K562 (cell line): ENCODE results near the gene GAB2. TPM values are rescaled to one million over a fixed set of nuclear protein-coding genes. Genes with fewer than 3 reads are reported as not detected.

ENCODE experiments used
- ATAC-seq: fragments of 200-7000 bp; cut with Tn5 transposase; 3 replicates; pipeline ENCODE4 v1.9.1; 2020; ENCODE audit warnings: moderate library complexity
- BruUV-seq: library from RNA; stranded (reverse); fragments of 400-500 nt; replicated peaks from 2 replicates; lab custom pipeline; 2021; lab: Mats Ljungman, UMichigan
- CTCF ChIA-PET: fragments of 300-600 bp; formaldehyde crosslinking; extraction: SDS; loops from one replicate; lab custom pipeline; 2021; ENCODE audit warnings: low intra/inter-chr PET ratio; lab: Yijun Ruan, JAX
- POLR2A ChIA-PET: fragments of 300-600, 350-650 bp; sonication (Branson Sonifier 250); formaldehyde crosslinking; extraction: SDS; loops from one replicate; lab custom pipeline; 2021; ENCODE audit warnings: antibody characterized with exemption, inconsistent platforms; lab: Yijun Ruan, JAX
- DNase-seq, 4 experiments: peaks; one replicate each; pipeline versions ENCODE4 v3.0.0 to v3.0.0-alpha.2; 2011 to 2018; ENCODE audit warnings: low spot score in 3 of 4, mixed read lengths in 3 of 4; ENCODE audit errors: extremely low read depth in 1 of 4
- FAIRE-seq: peaks from 2 replicates; lab custom pipeline; 2011; peaks lifted over from hg19 to GRCh38; lab: Jason Lieb, UNC
- H2AFZ ChIP-seq: 2 replicates; pipeline ENCODE4 v1.6.0; 2011; ENCODE audit warnings: low read depth, low read length, control low read depth, inconsistent platforms
- H3K27ac ChIP-seq: fragments of 200-600 bp; 3 replicates; pipeline ENCODE4 v1.8.0; 2011; ENCODE audit warnings: low read depth, mild to moderate bottlenecking, control low read depth, inconsistent platforms, low read length, moderate library complexity, mixed read lengths; ENCODE audit errors: extremely low read depth
- H3K27me3 ChIP-seq, 2 experiments: fragments of 300-600 bp in 1 of 2; 2 replicates in 1 of 2; 3 replicates in 1 of 2; pipeline versions ENCODE4 v1.6.0 to v1.8.0; 2011; ENCODE audit warnings: inconsistent platforms in 2 of 2, low read length in 2 of 2, mild to moderate bottlenecking in 1 of 2, mixed read lengths in 1 of 2, moderate library complexity in 1 of 2; ENCODE audit not compliant: control insufficient read depth in 2 of 2, insufficient read depth in 2 of 2
- H3K36me3 ChIP-seq: fragments of 300-600 bp; 3 replicates; pipeline ENCODE4 v1.8.0; 2011; ENCODE audit warnings: mild to moderate bottlenecking, low read length, inconsistent platforms; ENCODE audit not compliant: control insufficient read depth, insufficient read depth
- H3K4me1 ChIP-seq, 2 experiments: fragments of 200-600 bp in 1 of 2; replicated peaks in 1 of 2; 2 replicates in 1 of 2; 3 replicates in 1 of 2; pipeline versions ENCODE4 v1.5.1 to v1.8.0; 2011; ENCODE audit warnings: inconsistent platforms in 2 of 2, low read length in 2 of 2, mild to moderate bottlenecking in 1 of 2, mixed read lengths in 1 of 2, moderate library complexity in 1 of 2; ENCODE audit not compliant: control insufficient read depth in 2 of 2, insufficient read depth in 2 of 2
- H3K4me2 ChIP-seq: 2 replicates; pipeline ENCODE4 v1.6.1; 2011; ENCODE audit warnings: low read length, control low read depth, inconsistent platforms, mixed read lengths; ENCODE audit not compliant: insufficient read depth
- H3K4me3 ChIP-seq: fragments of 200-600 bp; sonication (generic), shearing (Covaris generic); 2 replicates; pipeline ENCODE4 v1.5.1; 2016; ENCODE audit warnings: control low read depth, inconsistent platforms
- H3K79me2 ChIP-seq: fragments of 200-600 bp; 3 replicates; pipeline ENCODE4 v1.8.0; 2011; ENCODE audit warnings: low read length, inconsistent platforms; ENCODE audit not compliant: control insufficient read depth, insufficient read depth
- H3K9ac ChIP-seq, 2 experiments: 2 replicates each; pipeline versions ENCODE4 v1.6.0 to v1.6.1; 2011; ENCODE audit warnings: low read depth in 2 of 2, low read length in 2 of 2, control low read depth in 1 of 2, inconsistent platforms in 1 of 2, mild to moderate bottlenecking in 1 of 2, mixed read lengths in 1 of 2; ENCODE audit not compliant: insufficient read depth in 1 of 2
- H3K9me1 ChIP-seq: one replicate; pipeline ENCODE4 v1.6.0; 2011; ENCODE audit warnings: inconsistent platforms, mild to moderate bottlenecking, low read length, moderate library complexity; ENCODE audit not compliant: control insufficient read depth, insufficient read depth
- H3K9me3 ChIP-seq: replicated peaks from 2 replicates; pipeline ENCODE4 v1.5.1; 2011; ENCODE audit warnings: low read depth, low read length, inconsistent platforms; ENCODE audit not compliant: control insufficient read depth, insufficient read depth
- H4K20me1 ChIP-seq: replicated peaks from 2 replicates; pipeline ENCODE4 v1.6.1; 2011; ENCODE audit warnings: low read length, inconsistent platforms, mixed read lengths; ENCODE audit not compliant: control insufficient read depth, insufficient read depth
- BCOR ChIP-seq: fragments of 450-650 bp; IDR thresholded peaks from 2 replicates; pipeline ENCODE4 v1.6.1; 2016
- CHD1 ChIP-seq: fragments of 200-600 bp; sonication (generic); IDR thresholded peaks from one replicate; pipeline ENCODE4 v1.6.1; 2012; ENCODE audit warnings: mild to moderate bottlenecking, moderate library complexity, low read length, inconsistent platforms
- EHMT2 ChIP-seq: fragments of 450-650 bp; IDR thresholded peaks from 2 replicates; pipeline ENCODE4 v1.6.1; 2018; ENCODE audit warnings: antibody characterized with exemption
- GABPB1 ChIP-seq: sonication (generic); formaldehyde crosslinking; IDR thresholded peaks from 2 replicates; pipeline ENCODE4 v1.8.0; 2022; ENCODE audit warnings: mild to moderate bottlenecking, missing genetic modification reagents
- HMG20A ChIP-seq: fragments of 450-650 bp; formaldehyde crosslinking; conservative IDR thresholded peaks from 2 replicates; pipeline ENCODE4 v1.4.0; 2020; ENCODE audit warnings: mild to moderate bottlenecking, mixed read lengths
- ILK ChIP-seq: fragments of 450-650 bp; IDR thresholded peaks from 2 replicates; pipeline ENCODE4 v1.6.1; 2016; ENCODE audit warnings: missing genetic modification characterization, low read depth, mild to moderate bottlenecking, missing compliant biosample characterization, moderate library complexity, borderline replicate concordance
- MAZ ChIP-seq, 2 experiments: fragments of 450-650 bp in 1 of 2; sonication (generic) in 1 of 2; formaldehyde crosslinking; IDR thresholded peaks in 1 of 2; conservative IDR thresholded peaks in 1 of 2; 2 replicates each; pipeline versions ENCODE4 v1.4.0 to v1.5.0; 2020; ENCODE audit warnings: mild to moderate bottlenecking in 1 of 2, missing genetic modification reagents in 1 of 2
- MYBL2 ChIP-seq, 2 experiments: fragments of 450-650 bp in 1 of 2; sonication (generic) in 1 of 2; formaldehyde crosslinking in 1 of 2; IDR thresholded peaks; 2 replicates each; pipeline versions ENCODE4 v1.6.1 to v1.8.1; 2017 to 2022; ENCODE audit warnings: borderline replicate concordance in 1 of 2, inconsistent platforms in 1 of 2, low read depth in 1 of 2, mild to moderate bottlenecking in 1 of 2, missing genetic modification reagents in 1 of 2, moderate library complexity in 1 of 2
- NCOA6 ChIP-seq: fragments of 450-650 bp; IDR thresholded peaks from 2 replicates; pipeline ENCODE4 v1.6.1; 2017; ENCODE audit warnings: mild to moderate bottlenecking
- RBM14 ChIP-seq: fragments of 200-400 bp; formaldehyde crosslinking; IDR thresholded peaks from 2 replicates; pipeline ENCODE4 v1.6.1; 2018; ENCODE audit warnings: low read depth, mild to moderate bottlenecking, low read length, moderate library complexity, borderline replicate concordance; ENCODE audit not compliant: insufficient read depth
- SMARCE1 ChIP-seq: fragments of 450-650 bp; IDR thresholded peaks from 2 replicates; pipeline ENCODE4 v1.7.1; 2016; ENCODE audit warnings: mild to moderate bottlenecking
- THRAP3 ChIP-seq: fragments of 450-650 bp; IDR thresholded peaks from 2 replicates; pipeline ENCODE4 v1.6.1; 2016; ENCODE audit warnings: mild to moderate bottlenecking, inconsistent platforms, borderline replicate concordance
- YY1 ChIP-seq, 3 experiments: IDR thresholded peaks; 2 replicates each; pipeline ENCODE4 v1.6.1; 2011; ENCODE audit warnings: low read length in 2 of 3, mild to moderate bottlenecking in 2 of 3, moderate library complexity in 2 of 3, borderline replicate concordance in 1 of 3, control low read depth in 1 of 3, low read depth in 1 of 3; ENCODE audit not compliant: insufficient read depth in 3 of 3, insufficient replicate concordance in 2 of 3, control insufficient read depth in 1 of 3, insufficient read length in 1 of 3; ENCODE audit errors: extremely low read depth in 1 of 3
- ZNF174 ChIP-seq: fragments of 250-450 bp; sonication (Bioruptor Pico); IDR thresholded peaks from 2 replicates; pipeline ENCODE4 v1.4.0; 2020; ENCODE audit warnings: mild to moderate bottlenecking
- ZNF24 ChIP-seq: fragments of 450-650 bp; IDR thresholded peaks from 2 replicates; pipeline ENCODE4 v1.6.1; 2016
- in situ Hi-C: fragments of 300-500 bp; cut with MboI; formaldehyde crosslinking; loops from 4 replicates; pipeline ENCODE4 v1.15.0; 2018; ENCODE audit warnings: inconsistent platforms, mixed read lengths
- intact Hi-C: fragments of 100-400 bp; cut with micrococcal nuclease; formaldehyde crosslinking; loops from 2 replicates; pipeline ENCODE4 v1.14.2; 2022
- polyA plus RNA-seq, 8 experiments: library from polyadenylated mRNA; depleted of rRNA in 4 of 8; stranded (reverse) in 5 of 8; unstranded in 3 of 8; fragments of >200 nt; fragmentation: Nextera tagmentation in 2 of 8; fragmentation: Illumina TruSeq in 1 of 8; extraction: Ambion mirVana in 2 of 8; extraction: Trizol in 1 of 8; gene quantifications; 2 replicates each; pipeline versions ENCODE4 v1.2.1 to v1.2.3, GENCODE V29; 2011 to 2014; ENCODE audit warnings: inconsistent platforms in 1 of 8, missing spikeins in 1 of 8
- total RNA-seq, 7 experiments: library from RNA; depleted of rRNA in 6 of 7; stranded (reverse); fragments of >200 nt in 6 of 7; fragmentation: Illumina TruSeq in 2 of 7; extraction: Trizol in 2 of 7; gene quantifications; 2 replicates each; pipeline versions ENCODE4 v1.2.1 to v1.2.3, GENCODE V29; 2011 to 2021; ENCODE audit warnings: low replicate concordance in 1 of 7
- TF ChIP-seq, protein P1 (sequence below): sonication (generic); formaldehyde crosslinking; IDR thresholded peaks from 2 replicates; pipeline ENCODE4 v1.8.0; 2023; ENCODE audit warnings: mild to moderate bottlenecking, missing genetic modification reagents
- TF ChIP-seq, protein P2 (sequence below): fragments of 450-650 bp; IDR thresholded peaks from 2 replicates; pipeline ENCODE4 v1.6.1; 2014; ENCODE audit warnings: low read depth, mild to moderate bottlenecking, moderate library complexity, borderline replicate concordance

Gene GAB2
- total and polyA plus RNA-seq, 9 of the 15 experiments (the other 6 are each of a cell fraction or from before 2014, with no cell fraction given) = 2.3 to 35.2 (median 16.1) TPM

GRCh38 chr11:78250099-78250498 lies 167.5 kb downstream of the GAB2 start (continued):
- no peak for TF ChIP-seq ZNF174 (CRISPR knock-in tag)

- no peaks in the 10 kb centered on the region for H3K27me3 ChIP-seq
- no peak overlapping the region for H3K27ac ChIP-seq
- no peak overlapping the region for H3K4me2 ChIP-seq
- intact Hi-C loops (no loop called here), in situ Hi-C loops (no loop called here)
- H3K36me3 ChIP-seq = peaks cover 36% of the 10 kb centered on the region; the same call in 2 of the 3 replicates
- POLR2A ChIA-PET = interaction anchor here (0.7 kb wide), 1 partner anchor 71 kb away, joined by 3 read pairs; no protein-coding TSS in a partner anchor
- H3K9me1 ChIP-seq = no peaks in the 10 kb centered on the region
- H3K9ac ChIP-seq = no peak overlapping the region
- no peak overlapping the region for H2AFZ ChIP-seq
- H3K4me1 ChIP-seq = no peaks in the 10 kb centered on the region; a peak in 1 of 5 replicates
- no TSS peak for BruUV-seq
- TF ChIP-seq, protein P1, sequence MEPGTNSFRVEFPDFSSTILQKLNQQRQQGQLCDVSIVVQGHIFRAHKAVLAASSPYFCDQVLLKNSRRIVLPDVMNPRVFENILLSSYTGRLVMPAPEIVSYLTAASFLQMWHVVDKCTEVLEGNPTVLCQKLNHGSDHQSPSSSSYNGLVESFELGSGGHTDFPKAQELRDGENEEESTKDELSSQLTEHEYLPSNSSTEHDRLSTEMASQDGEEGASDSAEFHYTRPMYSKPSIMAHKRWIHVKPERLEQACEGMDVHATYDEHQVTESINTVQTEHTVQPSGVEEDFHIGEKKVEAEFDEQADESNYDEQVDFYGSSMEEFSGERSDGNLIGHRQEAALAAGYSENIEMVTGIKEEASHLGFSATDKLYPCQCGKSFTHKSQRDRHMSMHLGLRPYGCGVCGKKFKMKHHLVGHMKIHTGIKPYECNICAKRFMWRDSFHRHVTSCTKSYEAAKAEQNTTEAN (CRISPR knock-in tag) = no peak
- no peak for TF ChIP-seq ZNF24
- TF ChIP-seq EHMT2 = no peak
- TF ChIP-seq RBM14 = no peak
- no peak for TF ChIP-seq CHD1
- no peak for TF ChIP-seq SMARCE1
- no peak for TF ChIP-seq HMG20A (CRISPR knock-in tag)
- TF ChIP-seq MYBL2 (IDR thresholded peaks at IDR 0.05; ENCODE audit: low read depth) = no peak
- TF ChIP-seq MYBL2 (CRISPR knock-in tag; IDR thresholded peaks at IDR 0.05; ENCODE audit: borderline replicate concordance) = no peak
- TF ChIP-seq YY1 (IDR thresholded peaks at IDR 0.05; ENCODE audit: borderline replicate concordance in 1 of 3, control insufficient read depth in 1 of 3, extremely low read depth in 1 of 3, insufficient read depth in 3 of 3, insufficient read length in 1 of 3, insufficient replicate concordance in 2 of 3, low read depth in 1 of 3, low read length in 2 of 3) = no peak
- TF ChIP-seq, protein P2, sequence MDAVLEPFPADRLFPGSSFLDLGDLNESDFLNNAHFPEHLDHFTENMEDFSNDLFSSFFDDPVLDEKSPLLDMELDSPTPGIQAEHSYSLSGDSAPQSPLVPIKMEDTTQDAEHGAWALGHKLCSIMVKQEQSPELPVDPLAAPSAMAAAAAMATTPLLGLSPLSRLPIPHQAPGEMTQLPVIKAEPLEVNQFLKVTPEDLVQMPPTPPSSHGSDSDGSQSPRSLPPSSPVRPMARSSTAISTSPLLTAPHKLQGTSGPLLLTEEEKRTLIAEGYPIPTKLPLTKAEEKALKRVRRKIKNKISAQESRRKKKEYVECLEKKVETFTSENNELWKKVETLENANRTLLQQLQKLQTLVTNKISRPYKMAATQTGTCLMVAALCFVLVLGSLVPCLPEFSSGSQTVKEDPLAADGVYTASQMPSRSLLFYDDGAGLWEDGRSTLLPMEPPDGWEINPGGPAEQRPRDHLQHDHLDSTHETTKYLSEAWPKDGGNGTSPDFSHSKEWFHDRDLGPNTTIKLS = no peak
- no peak for TF ChIP-seq BCOR
- TF ChIP-seq MAZ (CRISPR knock-in tag; conservative IDR thresholded peaks at IDR 0.05 in 1 of 2, IDR thresholded peaks at IDR 0.05 in 1 of 2) = no peak
- no peak for TF ChIP-seq GABPB1 (CRISPR knock-in tag)
- no peak for TF ChIP-seq THRAP3
- no peak for TF ChIP-seq ILK
- no peak for TF ChIP-seq NCOA6
- H3K4me3 ChIP-seq = no peak overlapping the region
- no peaks in the 10 kb centered on the region for H4K20me1 ChIP-seq
- CTCF ChIA-PET = no interaction called here
- no peak for FAIRE-seq
- no peak for ATAC-seq
- DNase-seq = no peak
- no peaks in the 10 kb centered on the region; the same call in 2 of the 3 replicates for H3K79me2 ChIP-seq
- no peaks in the 10 kb centered on the region for H3K9me3 ChIP-seq
Observed at GRCh38 chr11:78248903-78249302, 168.7 kb downstream of the GAB2 start.
